GM10266 (cell line): ENCODE results near the gene GLS.

Experiments used
- DNase-seq: peaks from one replicate; pipeline ENCODE4 v3.0.0; 2012; ENCODE audit errors: extremely low spot score
- CTCF ChIP-seq: IDR thresholded peaks from 2 replicates; pipeline ENCODE4 v1.5.1; 2012; ENCODE audit warnings: mild to moderate bottlenecking, low read depth; ENCODE audit not compliant: control insufficient read depth, insufficient read depth; ENCODE audit errors: missing control alignments

GLS gene

DNA sequence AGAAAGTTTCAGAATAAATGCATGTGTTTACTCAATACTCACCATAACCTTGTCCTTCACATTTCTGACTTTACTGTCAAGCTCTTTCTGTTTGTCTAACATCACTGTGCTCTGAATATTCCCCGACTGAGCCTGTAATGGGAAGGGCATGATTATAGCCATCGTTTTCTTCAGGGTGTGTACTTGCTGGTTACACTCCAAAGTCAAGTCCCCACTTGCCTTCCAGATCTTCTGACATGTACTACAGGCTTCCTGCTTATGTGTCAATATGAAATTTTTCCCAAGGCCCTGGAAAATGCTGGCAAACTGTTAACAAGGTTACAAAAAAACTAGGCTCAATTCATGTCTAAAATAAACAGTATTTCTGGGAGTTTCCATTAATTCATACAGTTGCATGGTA lies 120.4 kb downstream of the GLS start:
- no peak for TF ChIP-seq CTCF
- no peak for DNase-seq

DNA sequence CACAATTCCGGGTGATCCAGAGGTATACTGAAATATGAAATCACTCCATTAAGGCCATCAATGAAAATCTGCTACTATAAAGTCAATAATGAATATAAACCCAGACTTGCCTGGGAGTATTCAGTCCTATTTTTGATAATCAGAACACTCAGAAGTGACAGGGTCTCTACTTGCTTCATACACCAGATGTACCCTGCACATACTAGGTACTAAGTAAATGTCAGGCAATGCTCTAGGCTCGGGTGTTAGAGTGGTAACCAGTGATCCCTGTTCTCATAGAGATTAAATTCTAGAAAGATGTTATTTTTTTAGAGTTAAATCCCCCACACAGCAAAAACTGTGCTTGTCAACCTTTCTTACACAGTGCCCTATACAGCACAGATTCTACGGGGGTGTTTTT lies 121.0 kb downstream of the GLS start:
- no peak for DNase-seq
- TF ChIP-seq CTCF, result no peak

- no peak for DNase-seq
- TF ChIP-seq CTCF, result no peak
Observed at GRCh38 chr2:191003405-191004309, 123.0 kb downstream of the GLS start.

- TF ChIP-seq CTCF, result no peak
Observed at GRCh38 chr2:191006297-191006696, 125.7 kb downstream of the GLS start.

DNA sequence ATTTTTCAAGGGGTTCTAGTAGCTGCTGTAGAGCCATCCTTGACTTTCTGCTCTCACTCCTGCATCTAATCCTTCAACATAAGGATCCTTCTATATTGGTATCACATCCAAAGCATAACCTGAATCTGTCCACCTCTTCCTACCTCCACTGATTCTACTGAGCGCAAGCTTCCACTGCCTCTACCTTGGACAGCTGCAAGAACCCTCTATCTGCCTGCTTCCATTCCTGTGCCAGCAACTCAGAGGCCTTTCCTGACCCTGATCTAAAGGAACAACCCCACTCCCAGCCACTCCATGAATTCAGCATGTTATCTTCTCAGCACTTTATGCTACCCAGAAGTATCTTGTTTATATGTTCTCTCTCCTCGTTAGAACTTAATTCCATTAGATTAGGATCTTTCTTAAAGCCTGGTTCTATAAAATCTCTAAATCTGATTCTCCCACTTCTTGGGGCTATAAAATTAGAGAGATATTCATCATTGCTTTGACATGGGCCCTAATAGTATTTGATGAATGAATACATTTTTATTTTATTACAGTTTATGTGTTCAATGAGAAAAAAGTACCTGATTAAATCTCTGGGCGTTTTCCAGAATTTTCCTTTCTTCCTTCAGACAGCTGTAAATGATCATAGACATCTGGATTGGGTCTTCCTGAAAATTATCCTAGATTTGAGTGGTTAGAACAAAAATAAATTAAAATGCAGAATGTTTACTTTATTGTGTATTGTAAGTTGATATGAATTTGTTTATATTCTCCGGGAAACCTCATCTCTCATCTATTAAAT lies 126.6 kb downstream of the GLS start:
- TF ChIP-seq CTCF, result no peak

More at GRCh38 chr2:191006297-191006696, 125.7 kb downstream of the GLS start:
- no peak for DNase-seq

GRCh38 chr2:191008286-191008685 lies 127.7 kb downstream of the GLS start:
- no peak for TF ChIP-seq CTCF
- no peak for DNase-seq

More for the DNA sequence above, 126.6 kb downstream of the GLS start:
- no peak for DNase-seq
